ENCODE measurements around the gene PPP2R3C.
"Not testable (repeated sequence)": the region's sequence is repeated elsewhere in the genome, so short reads cannot be mapped to it uniquely, and the experiment has no call there.

- not testable (repeated sequence) for TF ChIP-seq ZNF274 (IDR thresholded peaks at IDR 0.05; ENCODE audit: low read depth, low read length); YY1 (IDR thresholded peaks at IDR 0.05; ENCODE audit: insufficient read depth, insufficient read length); SUZ12 (IDR thresholded peaks at IDR 0.05; ENCODE audit: extremely low read depth, insufficient read depth, insufficient read length)
Measured at GRCh38 chr14:35152531-35152930, 30.7 kb upstream of the PPP2R3C start.
